Astrocyte (in vitro differentiated cells and primary cell): Measurements from ENCODE around the gene FLACC1. TPM values are rescaled to one million over a fixed set of nuclear protein-coding genes. Genes with fewer than 3 reads are reported as not detected.

Experiments used
- DNase-seq: peaks from one replicate; pipeline ENCODE4 v3.0.0-alpha.2; 2010; ENCODE audit warnings: low read depth
- FAIRE-seq: peaks from 2 replicates; lab custom pipeline; 2011; peaks lifted over from hg19 to GRCh38; lab: Jason Lieb, UNC
- H2AFZ ChIP-seq: 2 replicates; pipeline ENCODE4 v1.6.0; 2012; ENCODE audit warnings: low read depth, low read length, inconsistent platforms
- H3K27ac ChIP-seq: 2 replicates; pipeline ENCODE4 v1.5.1; 2011; ENCODE audit warnings: low read depth, low read length, inconsistent platforms
- H3K27me3 ChIP-seq: 2 replicates; pipeline ENCODE4 v1.6.0; 2011; ENCODE audit warnings: low read length, inconsistent platforms; ENCODE audit not compliant: insufficient read depth
- H3K36me3 ChIP-seq: 2 replicates; pipeline ENCODE4 v1.5.1; 2011; ENCODE audit warnings: low read length, inconsistent platforms; ENCODE audit not compliant: insufficient read depth
- H3K4me1 ChIP-seq: 2 replicates; pipeline ENCODE4 v1.5.1; 2011; ENCODE audit warnings: low read length, inconsistent platforms; ENCODE audit not compliant: insufficient read depth
- H3K4me2 ChIP-seq: 2 replicates; pipeline ENCODE4 v1.6.0; 2012; ENCODE audit warnings: low read length, inconsistent platforms
- H3K4me3 ChIP-seq: 2 replicates; pipeline ENCODE4 v1.5.1; 2011; ENCODE audit warnings: low read depth, mild to moderate bottlenecking, low read length, inconsistent platforms; ENCODE audit not compliant: insufficient read depth
- H3K79me2 ChIP-seq: 2 replicates; pipeline ENCODE4 v1.6.0; 2012; ENCODE audit warnings: mild to moderate bottlenecking, low read length, inconsistent platforms; ENCODE audit not compliant: insufficient read depth
- H3K9ac ChIP-seq: 2 replicates; pipeline ENCODE4 v1.6.0; 2012; ENCODE audit warnings: mild to moderate bottlenecking, low read length, inconsistent platforms
- H3K9me3 ChIP-seq: 2 replicates; pipeline ENCODE4 v1.5.1; 2012; ENCODE audit warnings: low read depth, mild to moderate bottlenecking, low read length, inconsistent platforms; ENCODE audit not compliant: insufficient read depth
- H4K20me1 ChIP-seq: 2 replicates; pipeline ENCODE4 v1.6.0; 2012; ENCODE audit warnings: low read length, inconsistent platforms; ENCODE audit not compliant: insufficient read depth
- H3K27ac Mint-ChIP-seq: one replicate; pipeline ENCODE4 v1.8.0; 2021; ENCODE audit warnings: mild to moderate bottlenecking, mixed read lengths; ENCODE audit not compliant: unreplicated experiment
- H3K27me3 Mint-ChIP-seq: one replicate; pipeline ENCODE4 v1.8.0; 2021; ENCODE audit warnings: low read depth, mixed read lengths; ENCODE audit not compliant: unreplicated experiment
- H3K36me3 Mint-ChIP-seq: one replicate; pipeline ENCODE4 v1.8.0; 2021; ENCODE audit warnings: low read depth, mixed read lengths; ENCODE audit not compliant: unreplicated experiment
- H3K4me1 Mint-ChIP-seq: one replicate; pipeline ENCODE4 v1.8.0; 2021; ENCODE audit warnings: low read depth, mixed read lengths; ENCODE audit not compliant: unreplicated experiment
- H3K4me3 Mint-ChIP-seq: one replicate; pipeline ENCODE4 v1.8.0; 2021; ENCODE audit warnings: mild to moderate bottlenecking, moderate library complexity, mixed read lengths; ENCODE audit not compliant: unreplicated experiment
- H3K9me3 Mint-ChIP-seq: one replicate; pipeline ENCODE4 v1.8.0; 2021; ENCODE audit warnings: mild to moderate bottlenecking, mixed read lengths; ENCODE audit not compliant: unreplicated experiment
- CTCF ChIP-seq: IDR thresholded peaks from 2 replicates; pipeline ENCODE4 v1.5.1; 2011; ENCODE audit warnings: low read depth, mild to moderate bottlenecking, inconsistent platforms, low read length, moderate library complexity; ENCODE audit not compliant: insufficient read depth
- EZH2 ChIP-seq: IDR thresholded peaks from 2 replicates; pipeline ENCODE4 v1.6.1; 2012; ENCODE audit warnings: mild to moderate bottlenecking, low read length, inconsistent platforms; ENCODE audit not compliant: insufficient read depth
- total RNA-seq: library from RNA; stranded (reverse); gene quantifications from 2 replicates; pipeline ENCODE4 v1.2.1, GENCODE V29; 2021

The FLACC1 gene
- total RNA-seq, 1 donor from 2014 or later = 2.2 TPM

- Mint-ChIP-seq H3K9me3 (no peaks in the 10 kb centered on the region), H3K27ac (no peak overlapping the region), H3K27me3 (no peaks in the 10 kb centered on the region), H3K4me1 (no peaks in the 10 kb centered on the region), H3K36me3 (peaks cover 12% of the 10 kb centered on the region), H3K4me3 (no peak overlapping the region)
- TF ChIP-seq EZH2 = no peak
- TF ChIP-seq CTCF = no peak
- FAIRE-seq (no peak), DNase-seq (no peak)
- Histone ChIP-seq H4K20me1 (no peaks in the 10 kb centered on the region), H3K4me3 (no peak overlapping the region), H2AFZ (no peak overlapping the region), H3K9me3 (no peaks in the 10 kb centered on the region), H3K79me2 (no peaks in the 10 kb centered on the region), H3K4me2 (no peak overlapping the region), H3K4me1 (no peaks in the 10 kb centered on the region), H3K9ac (no peak overlapping the region), H3K27me3 (no peaks in the 10 kb centered on the region), H3K36me3 (peaks cover 17% of the 10 kb centered on the region), H3K27ac (no peak overlapping the region)
Measured at GRCh38 chr2:201271917-201272316, 85.2 kb downstream of the FLACC1 start.

GRCh38 chr2:201270293-201271001 is 86.7 kb downstream of the FLACC1 start:
- H3K9me3 ChIP-seq = no peaks in the 10 kb centered on the region
- H4K20me1 ChIP-seq = no peaks in the 10 kb centered on the region
- H3K4me2 ChIP-seq = no peak overlapping the region
- peaks cover 3% of the 10 kb centered on the region for H3K79me2 ChIP-seq
- no peaks in the 10 kb centered on the region for H3K27me3 ChIP-seq
- no peaks in the 10 kb centered on the region for H3K9me3 Mint-ChIP-seq
- no peak overlapping the region for H3K4me3 ChIP-seq
- H3K27me3 Mint-ChIP-seq = no peaks in the 10 kb centered on the region
- no peak overlapping the region for H3K4me3 Mint-ChIP-seq
- no peak overlapping the region for H2AFZ ChIP-seq
- H3K4me1 Mint-ChIP-seq = no peaks in the 10 kb centered on the region
- TF ChIP-seq CTCF (no peak), EZH2 (no peak)
- no peak overlapping the region for H3K27ac ChIP-seq
- no peak overlapping the region for H3K27ac Mint-ChIP-seq
- DNase-seq (no peak), FAIRE-seq (no peak)
- peaks cover 16% of the 10 kb centered on the region for H3K36me3 ChIP-seq
- no peaks in the 10 kb centered on the region for H3K4me1 ChIP-seq
- no peak overlapping the region for H3K9ac ChIP-seq
- peaks cover 6% of the 10 kb centered on the region for H3K36me3 Mint-ChIP-seq

- no peaks in the 10 kb centered on the region for H3K9me3 Mint-ChIP-seq
- H3K36me3 Mint-ChIP-seq = peaks cover 6% of the 10 kb centered on the region
- DNase-seq (no peak), FAIRE-seq (no peak)
- H3K4me3 ChIP-seq = no peak overlapping the region
- H3K4me1 ChIP-seq = no peaks in the 10 kb centered on the region
- TF ChIP-seq CTCF = no peak
- TF ChIP-seq EZH2 = no peak
- no peaks in the 10 kb centered on the region for H3K4me1 Mint-ChIP-seq
- H3K27me3 Mint-ChIP-seq = no peaks in the 10 kb centered on the region
- H3K27me3 ChIP-seq = no peaks in the 10 kb centered on the region
- no peaks in the 10 kb centered on the region for H3K9me3 ChIP-seq
- H2AFZ ChIP-seq = no peak overlapping the region
- peaks cover 6% of the 10 kb centered on the region for H3K79me2 ChIP-seq
- H3K4me3 Mint-ChIP-seq = no peak overlapping the region
- H3K4me2 ChIP-seq = no peak overlapping the region
- H4K20me1 ChIP-seq = no peaks in the 10 kb centered on the region
- H3K36me3 ChIP-seq = peaks cover 11% of the 10 kb centered on the region
- no peak overlapping the region for H3K9ac ChIP-seq
- no peak overlapping the region for H3K27ac Mint-ChIP-seq
- no peak overlapping the region for H3K27ac ChIP-seq
Measured at GRCh38 chr2:201269764-201270163, 87.4 kb downstream of the FLACC1 start.
